OCI-LY7 (cell line): Measurements from ENCODE around the gene CHD3. TPM values are rescaled to one million over a fixed set of nuclear protein-coding genes. Genes with fewer than 3 reads are reported as not detected.

Experiments
- BruUV-seq: library from RNA; stranded (reverse); fragments of 400-500 nt; replicated peaks from 2 replicates; lab custom pipeline; 2021; lab: Mats Ljungman, UMichigan
- CTCF ChIA-PET: fragments of 300-600 bp; sonication (Branson Sonifier 250); formaldehyde crosslinking; loops from one replicate; lab custom pipeline; 2022; ENCODE audit warnings: antibody characterized with exemption; ENCODE audit not compliant: unreplicated experiment; lab: Charles Lee
- POLR2A ChIA-PET: fragments of 300-600 bp; sonication (Branson Sonifier 250); formaldehyde crosslinking; loops from one replicate; lab custom pipeline; 2022; ENCODE audit warnings: antibody characterized with exemption; lab: Charles Lee
- DNase-seq: peaks from one replicate; pipeline ENCODE4 v3.0.0-alpha.2; 2015; ENCODE audit warnings: low spot score
- H2AFZ ChIP-seq: fragments of 200-600 bp; sonication (generic), shearing (Covaris generic); 2 replicates; pipeline ENCODE4 v1.6.1; 2014; ENCODE audit warnings: mild to moderate bottlenecking, antibody characterized with exemption, low read length, moderate library complexity
- H3K27ac ChIP-seq: fragments of 200-600 bp; sonication (generic); 2 replicates; pipeline ENCODE4 v1.5.1; 2014; ENCODE audit warnings: mixed run types, low read depth, mild to moderate bottlenecking, moderate library complexity, low read length, inconsistent platforms; ENCODE audit not compliant: poor library complexity, severe bottlenecking
- H3K36me3 ChIP-seq: fragments of 200-600 bp; sonication (generic); 2 replicates; pipeline ENCODE4 v1.6.1; 2014; ENCODE audit warnings: mild to moderate bottlenecking, antibody characterized with exemption, low read length, moderate library complexity, mixed read lengths; ENCODE audit not compliant: insufficient read depth
- H3K4me1 ChIP-seq: fragments of 200-600 bp; sonication (generic); 2 replicates; pipeline ENCODE4 v1.5.1; 2014; ENCODE audit warnings: mild to moderate bottlenecking, low read length; ENCODE audit not compliant: insufficient read depth, poor library complexity, severe bottlenecking
- H3K4me2 ChIP-seq: fragments of 200-600 bp; sonication (generic); 2 replicates; pipeline ENCODE4 v1.6.1; 2014; ENCODE audit warnings: mild to moderate bottlenecking, low read length
- H3K4me3 ChIP-seq: fragments of 200-600 bp; sonication (generic); 2 replicates; pipeline ENCODE4 v1.5.1; 2014; ENCODE audit warnings: mild to moderate bottlenecking, low read depth, low read length; ENCODE audit not compliant: poor library complexity, severe bottlenecking
- H3K79me2 ChIP-seq: fragments of 200-600 bp; sonication (generic); 2 replicates; pipeline ENCODE4 v1.6.1; 2016; ENCODE audit warnings: low read depth, mild to moderate bottlenecking, low read length, moderate library complexity, mixed read lengths; ENCODE audit not compliant: insufficient read depth
- H3K9me2 ChIP-seq: fragments of 200-600 bp; sonication (generic); 2 replicates; pipeline ENCODE4 v1.6.1; 2016; ENCODE audit warnings: mild to moderate bottlenecking, low read length, mixed read lengths; ENCODE audit not compliant: insufficient read depth
- H3K9me3 ChIP-seq: fragments of 200-600 bp; sonication (generic); 2 replicates; pipeline ENCODE4 v1.6.1; 2014; ENCODE audit warnings: mild to moderate bottlenecking, mixed run types, low read length, mixed read lengths
- H4K20me1 ChIP-seq: fragments of 200-600 bp; sonication (generic); 2 replicates; pipeline ENCODE4 v1.6.1; 2014; ENCODE audit warnings: mild to moderate bottlenecking, antibody characterized with exemption, low read length, moderate library complexity, mixed read lengths; ENCODE audit not compliant: insufficient read depth
- CTCF ChIP-seq: fragments of 200-600 bp; sonication (generic); conservative IDR thresholded peaks from 2 replicates; pipeline ENCODE4 v1.5.1; 2014; ENCODE audit warnings: mild to moderate bottlenecking, antibody characterized with exemption, low read length, moderate library complexity, mixed read lengths
- EZH2phosphoT487 ChIP-seq: fragments of 200-600 bp; sonication (generic); IDR thresholded peaks from 2 replicates; pipeline ENCODE4 v1.6.1; 2018; ENCODE audit warnings: low read depth, borderline replicate concordance, mild to moderate bottlenecking, mixed run types, antibody characterized with exemption, low read length, moderate library complexity, mixed read lengths
- intact Hi-C: fragments of 100-400 bp; cut with micrococcal nuclease; formaldehyde crosslinking; loops from one replicate; pipeline ENCODE4 v1.10.0; 2022; ENCODE audit not compliant: unreplicated experiment
- total RNA-seq, 2 experiments: library from RNA; depleted of rRNA in 1 of 2; stranded (reverse); fragments of >200 nt in 1 of 2; shearing (Covaris generic) in 1 of 2; gene quantifications; 2 replicates each; pipeline ENCODE4 v1.2.3, GENCODE V29; 2014 to 2022

CHD3 gene
- total RNA-seq, 2 experiments from 2014 or later, result 42.5 to 126 TPM

GRCh38 chr17:7887482-7888183, 956 bp upstream of the CHD3 start:
- CTCF ChIA-PET, result no interaction called here
- peak; percentile 18; the same call in 1 of the 2 replicates for TF ChIP-seq CTCF
- no peak for TF ChIP-seq EZH2phosphoT487
- no peaks in the 10 kb centered on the region for H3K9me3 ChIP-seq
- peak overlapping the region; percentile 90 for H3K27ac ChIP-seq
- no TSS peak for BruUV-seq
- H3K9me2 ChIP-seq, result no peaks in the 10 kb centered on the region
- 0 out of 2 replicates have a peak, but pooled peaks cover 5% of the 10 kb centered on the region for H4K20me1 ChIP-seq
- peaks cover 37% of the 10 kb centered on the region for H3K36me3 ChIP-seq
- peaks cover 28% of the 10 kb centered on the region for H3K4me1 ChIP-seq
- intact Hi-C loops, result loop anchor here (1.0 to 5.0 kb wide), 4 partner anchors 25 to 230 kb away; partner anchors contain the start of genes ALOXE3 and NAA38
- H3K4me2 ChIP-seq, result peak overlapping the region; percentile 97
- peak; percentile 90 for DNase-seq
- peaks cover 56% of the 10 kb centered on the region for H3K79me2 ChIP-seq
- POLR2A ChIA-PET, result no interaction called here
- H2AFZ ChIP-seq, result peak overlapping the region; percentile 19; the same call in 1 of the 2 replicates
- H3K4me3 ChIP-seq, result peak overlapping the region; percentile 95

GRCh38 chr17:7889166-7889955, 772 bp downstream of the CHD3 start:
- Histone ChIP-seq H3K4me1 (peaks cover 17% of the 10 kb centered on the region), H2AFZ (no peak overlapping the region), H3K9me3 (no peaks in the 10 kb centered on the region), H3K79me2 (peaks cover 40% of the 10 kb centered on the region), H3K4me3 (no peak overlapping the region), H3K4me2 (peak overlapping the region; percentile 97; the same call in 1 of the 2 replicates), H3K27ac (no peak overlapping the region), H4K20me1 (0 out of 2 replicates have a peak, but pooled peaks cover 5% of the 10 kb centered on the region), H3K36me3 (peaks cover 46% of the 10 kb centered on the region), H3K9me2 (no peaks in the 10 kb centered on the region)
- CTCF ChIA-PET, result no interaction called here
- TF ChIP-seq EZH2phosphoT487 (no peak), CTCF (no peak)
- no TSS peak for BruUV-seq
- POLR2A ChIA-PET, result no interaction called here
- DNase-seq, result no peak
- intact Hi-C loops, result loop anchor here (5.0 kb wide), 1 partner anchor 228 kb away; the partner anchor contains the start of gene ALOXE3
